NOMO-1 treated with dmso at 0.1 percent for 144 hours (cell line): ENCODE measurements around the gene GUCA1C.
A peak's percentile ranks its signal among the peaks of the same experiment; 100 is the strongest.

Source experiments
- DNase-seq: peaks from one replicate; lab custom pipeline; 2025; ENCODE audit not compliant: unreplicated experiment; lab: John Stamatoyannopoulos, UW

Gene GUCA1C

GRCh38 chr3:108953700-108954099 lies at the start of gene GUCA1C:
Gene GUCA1C (minus strand): TSS chr3:108953879. CDS start chr3:108953762, 117 bp downstream.
- no peak for DNase-seq

- DNase-seq, result no peak
Observed at GRCh38 chr3:108998436-108998835, 44.8 kb upstream of the GUCA1C start.

GRCh38 chr3:108985844-108986243 lies 32.2 kb upstream of the GUCA1C start:
- no peak for DNase-seq

- DNase-seq, result no peak
Observed at GRCh38 chr3:108983051-108983450, 29.4 kb upstream of the GUCA1C start.

GRCh38 chr3:108976058-108976457 lies 22.4 kb upstream of the GUCA1C start:
- DNase-seq, result no peak

GRCh38 chr3:108973019-108973418 lies 19.3 kb upstream of the GUCA1C start:
- no peak for DNase-seq

- DNase-seq, result no peak
Observed at GRCh38 chr3:108972482-108972881, 18.8 kb upstream of the GUCA1C start.

- DNase-seq, result no peak
Observed at GRCh38 chr3:108970561-108970960, 16.9 kb upstream of the GUCA1C start.

- DNase-seq, result no peak
Observed at GRCh38 chr3:108966773-108967172, 13.1 kb upstream of the GUCA1C start.

GRCh38 chr3:108959017-108959416 lies 5.3 kb upstream of the GUCA1C start:
- DNase-seq, result no peak

- no peak for DNase-seq
Observed at GRCh38 chr3:108953210-108953609, 469 bp downstream of the GUCA1C start.

- no peak for DNase-seq
Observed at GRCh38 chr3:108951820-108952501, 1.7 kb downstream of the GUCA1C start.

GRCh38 chr3:108947855-108948254 lies 5.8 kb downstream of the GUCA1C start:
- no peak for DNase-seq

GRCh38 chr3:108946292-108947285 lies 7.1 kb downstream of the GUCA1C start:
- DNase-seq, result no peak

- no peak for DNase-seq
Observed at GRCh38 chr3:108940568-108941263, 13.0 kb downstream of the GUCA1C start.

GRCh38 chr3:108940166-108940565 lies 13.5 kb downstream of the GUCA1C start:
- no peak for DNase-seq

- DNase-seq, result no peak
Observed at GRCh38 chr3:108936924-108937689, 16.6 kb downstream of the GUCA1C start.

GRCh38 chr3:108931035-108931434 lies 22.6 kb downstream of the GUCA1C start:
- no peak for DNase-seq

GRCh38 chr3:108918866-108919265 lies 34.8 kb downstream of the GUCA1C start:
- no peak for DNase-seq

GRCh38 chr3:108914774-108915641 lies 38.7 kb downstream of the GUCA1C start:
- peak; percentile 25 for DNase-seq
